Suprapubic skin (tissue), 4 donors: Measurements from ENCODE around the gene FSTL4. TPM values are rescaled to one million over a fixed set of nuclear protein-coding genes. Genes with fewer than 3 reads are reported as not detected.

ENCODE experiments used
- DNase-seq, 2 donors: peaks; one replicate each; pipeline ENCODE4 v3.0.0-alpha.2; 2019; ENCODE audit warnings: low spot score in 2 of 2
- H3K27ac ChIP-seq: fragments of 200-600 bp; sonication (generic); one replicate; pipeline ENCODE4 v1.5.1; 2019
- H3K27me3 ChIP-seq: fragments of 200-600 bp; sonication (generic); one replicate; pipeline ENCODE4 v1.5.1; 2019
- H3K36me3 ChIP-seq: fragments of 200-600 bp; sonication (generic); one replicate; pipeline ENCODE4 v1.5.1; 2019
- H3K4me1 ChIP-seq: fragments of 200-600 bp; sonication (generic); one replicate; pipeline ENCODE4 v1.5.1; 2019
- H3K4me3 ChIP-seq: fragments of 200-600 bp; sonication (generic); one replicate; pipeline ENCODE4 v1.5.1; 2019; ENCODE audit warnings: mild to moderate bottlenecking
- H3K9me3 ChIP-seq: fragments of 200-600 bp; sonication (generic); one replicate; pipeline ENCODE4 v1.5.1; 2019
- EP300 ChIP-seq: sonication (generic); formaldehyde crosslinking; IDR thresholded peaks from one replicate; pipeline ENCODE4 v1.6.1; 2017; ENCODE audit warnings: antibody characterized with exemption
- POLR2A ChIP-seq, 2 donors: fragments of 450-650 bp; IDR thresholded peaks; one replicate each; pipeline ENCODE4 v1.6.1; 2017; ENCODE audit warnings: antibody characterized with exemption in 2 of 2, mild to moderate bottlenecking in 2 of 2, moderate library complexity in 2 of 2
- POLR2AphosphoS5 ChIP-seq, 3 donors: sonication (generic); formaldehyde crosslinking; IDR thresholded peaks; one replicate each; pipeline ENCODE4 v1.6.1; 2017; ENCODE audit warnings: antibody characterized with exemption in 3 of 3
- WGBS: methylation state at CpG from one replicate; pipeline ENCODE4 v1.1.5; 2018; 5-methylcytosine and 5-hydroxymethylcytosine counted together
- total RNA-seq, 4 donors: library from RNA; depleted of rRNA; stranded (reverse); fragments of >200 nt; gene quantifications; one replicate each; pipeline ENCODE4 v1.1.0, GENCODE V29; 2016
- TF ChIP-seq, protein P1 (sequence below), 2 donors: fragments of 200-600 bp in 1 of 2; fragments of 450-650 bp in 1 of 2; sonication (generic) in 1 of 2; IDR thresholded peaks; one replicate each; pipeline ENCODE4 v1.5.1; 2016 to 2019; ENCODE audit warnings: antibody characterized with exemption in 2 of 2, mild to moderate bottlenecking in 1 of 2, moderate library complexity in 1 of 2

FSTL4 gene
- 1 to 10 TPM; 2.3 to 6.4 (median 5.8) TPM for total RNA-seq

DNA sequence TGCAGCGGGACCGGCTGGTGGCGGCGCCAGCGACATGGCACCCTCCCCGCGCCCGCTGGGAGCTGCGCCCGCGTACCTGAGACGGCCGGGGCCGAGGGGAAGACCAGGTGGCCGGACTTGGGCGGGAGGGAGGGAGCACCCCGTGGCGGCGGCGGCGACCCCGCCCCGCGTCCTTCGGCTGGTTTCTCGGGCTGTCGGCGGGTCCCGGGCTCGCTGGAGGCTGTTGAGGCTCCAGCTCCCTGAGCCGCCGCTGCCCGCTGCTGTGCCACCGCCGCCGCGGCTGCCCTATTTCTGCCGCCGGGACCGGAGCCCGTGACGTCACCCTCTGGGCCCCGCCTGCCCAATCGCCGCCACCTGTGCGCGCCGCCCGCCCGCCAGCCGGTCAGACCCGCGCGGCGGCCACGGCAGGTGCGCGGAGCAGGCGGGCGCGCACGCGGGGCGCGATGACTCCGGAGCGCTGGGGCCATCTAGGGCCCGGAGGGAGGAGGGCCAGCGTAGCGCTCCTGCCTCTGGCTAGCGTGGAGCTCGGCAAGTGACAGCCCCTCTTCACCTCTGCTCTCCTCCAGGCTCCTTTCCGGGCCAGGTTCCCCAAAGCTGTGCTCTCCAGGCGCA lies at the start of gene FSTL4:
Gene FSTL4, minus strand, starts transcription at position 293 of the 612 bp plus-strand sequence.
- Histone ChIP-seq H3K27ac (no peak within 1 kb of the TSS), H3K27me3 (peaks cover 48% of the 10 kb centered on the region), H3K4me1 (peaks cover 17% of the 10 kb centered on the region), H3K4me3 (peak within 1 kb of the TSS; percentile 57), H3K9me3 (no peaks in the 10 kb centered on the region), H3K36me3 (no peaks in the 10 kb centered on the region)
- WGBS: no CpG with 5 or more reads among the region's 74 CpGs
- DNase-seq: no peak
- TF ChIP-seq EP300: no peak
- TF ChIP-seq POLR2A (IDR thresholded peaks at IDR 0.05): no peak
- TF ChIP-seq, protein P1, sequence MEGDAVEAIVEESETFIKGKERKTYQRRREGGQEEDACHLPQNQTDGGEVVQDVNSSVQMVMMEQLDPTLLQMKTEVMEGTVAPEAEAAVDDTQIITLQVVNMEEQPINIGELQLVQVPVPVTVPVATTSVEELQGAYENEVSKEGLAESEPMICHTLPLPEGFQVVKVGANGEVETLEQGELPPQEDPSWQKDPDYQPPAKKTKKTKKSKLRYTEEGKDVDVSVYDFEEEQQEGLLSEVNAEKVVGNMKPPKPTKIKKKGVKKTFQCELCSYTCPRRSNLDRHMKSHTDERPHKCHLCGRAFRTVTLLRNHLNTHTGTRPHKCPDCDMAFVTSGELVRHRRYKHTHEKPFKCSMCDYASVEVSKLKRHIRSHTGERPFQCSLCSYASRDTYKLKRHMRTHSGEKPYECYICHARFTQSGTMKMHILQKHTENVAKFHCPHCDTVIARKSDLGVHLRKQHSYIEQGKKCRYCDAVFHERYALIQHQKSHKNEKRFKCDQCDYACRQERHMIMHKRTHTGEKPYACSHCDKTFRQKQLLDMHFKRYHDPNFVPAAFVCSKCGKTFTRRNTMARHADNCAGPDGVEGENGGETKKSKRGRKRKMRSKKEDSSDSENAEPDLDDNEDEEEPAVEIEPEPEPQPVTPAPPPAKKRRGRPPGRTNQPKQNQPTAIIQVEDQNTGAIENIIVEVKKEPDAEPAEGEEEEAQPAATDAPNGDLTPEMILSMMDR (IDR thresholded peaks at IDR 0.05): no peak
- TF ChIP-seq POLR2AphosphoS5 (IDR thresholded peaks at IDR 0.05): no peak

GRCh38 chr5:133661389-133661788 lies 49.0 kb upstream of the FSTL4 start:
- no peak for DNase-seq
- Histone ChIP-seq H3K9me3 (no peaks in the 10 kb centered on the region), H3K27me3 (no peaks in the 10 kb centered on the region), H3K27ac (no peak overlapping the region), H3K4me3 (no peak overlapping the region), H3K36me3 (no peaks in the 10 kb centered on the region), H3K4me1 (no peaks in the 10 kb centered on the region)
- TF ChIP-seq EP300: no peak
- TF ChIP-seq, protein P1 (IDR thresholded peaks at IDR 0.05): no peak
- WGBS: 98% methylated on average over 2 of the region's 2 CpGs

GRCh38 chr5:133658327-133658726 lies 46.0 kb upstream of the FSTL4 start:
- TF ChIP-seq, protein P1 (IDR thresholded peaks at IDR 0.05): no peak
- no peak for TF ChIP-seq POLR2AphosphoS5 (IDR thresholded peaks at IDR 0.05)
- TF ChIP-seq EP300: no peak
- TF ChIP-seq POLR2A (IDR thresholded peaks at IDR 0.05): no peak
- Histone ChIP-seq H3K27ac (no peak overlapping the region), H3K4me3 (no peak overlapping the region), H3K27me3 (no peaks in the 10 kb centered on the region), H3K36me3 (no peaks in the 10 kb centered on the region), H3K9me3 (no peaks in the 10 kb centered on the region), H3K4me1 (no peaks in the 10 kb centered on the region)
- no peak for DNase-seq
- 83% methylated on average over 1 of the region's 1 CpG for WGBS

DNA sequence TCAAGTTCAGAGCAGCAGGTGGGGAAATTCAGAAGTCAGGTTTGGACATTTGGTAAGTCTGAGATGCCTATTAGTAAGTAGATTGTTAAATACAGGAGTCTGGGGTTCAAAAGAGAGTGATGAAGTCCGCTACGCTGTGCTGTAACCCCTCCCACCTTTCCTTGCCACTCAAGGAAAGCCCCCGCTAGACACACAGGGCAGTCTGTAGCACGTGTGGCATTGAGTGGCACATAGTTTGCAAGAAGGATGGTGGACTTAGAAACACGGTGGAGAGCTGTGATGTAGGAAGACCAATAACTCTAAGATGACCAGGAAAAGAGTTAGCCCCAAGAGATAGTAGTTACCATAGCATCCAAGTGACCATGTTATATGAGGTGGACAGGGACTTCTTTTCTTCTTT lies 44.7 kb upstream of the FSTL4 start:
- TF ChIP-seq POLR2A (IDR thresholded peaks at IDR 0.05): no peak
- TF ChIP-seq EP300: no peak
- no peak for TF ChIP-seq POLR2AphosphoS5 (IDR thresholded peaks at IDR 0.05)
- TF ChIP-seq, protein P1 (IDR thresholded peaks at IDR 0.05): no peak
- H3K4me1 ChIP-seq: no peaks in the 10 kb centered on the region
- no peaks in the 10 kb centered on the region for H3K9me3 ChIP-seq
- no peaks in the 10 kb centered on the region for H3K36me3 ChIP-seq
- DNase-seq: no peak
- WGBS: 87% methylated on average over 5 of the region's 5 CpGs
- H3K4me3 ChIP-seq: no peak overlapping the region
- no peak overlapping the region for H3K27ac ChIP-seq
- H3K27me3 ChIP-seq: no peaks in the 10 kb centered on the region

DNA sequence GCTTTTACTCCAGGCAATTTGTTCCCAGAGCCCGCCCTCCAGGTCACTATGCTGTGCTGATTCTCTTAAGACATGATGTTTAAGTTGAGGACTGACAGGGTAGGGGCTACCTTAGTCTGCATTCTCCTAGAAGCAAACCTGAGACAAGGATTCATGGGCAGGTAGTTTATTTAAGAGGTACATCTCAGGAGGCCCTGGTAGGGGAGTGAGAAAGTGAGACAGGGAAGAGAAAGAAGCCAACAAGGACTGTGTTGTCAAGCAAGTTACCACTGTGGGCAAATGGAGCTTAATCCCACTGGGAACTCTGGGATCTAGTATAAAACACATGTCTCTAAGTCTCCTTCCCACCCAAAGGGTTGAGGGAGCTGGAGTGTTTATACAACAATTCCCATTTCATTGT lies 43.6 kb upstream of the FSTL4 start:
- H3K36me3 ChIP-seq: no peaks in the 10 kb centered on the region
- no peak overlapping the region for H3K27ac ChIP-seq
- H3K4me1 ChIP-seq: no peaks in the 10 kb centered on the region
- no peaks in the 10 kb centered on the region for H3K9me3 ChIP-seq
- TF ChIP-seq, protein P1 (IDR thresholded peaks at IDR 0.05): no peak
- TF ChIP-seq POLR2A (IDR thresholded peaks at IDR 0.05) (no peak), EP300 (no peak), POLR2AphosphoS5 (IDR thresholded peaks at IDR 0.05) (no peak)
- 92% methylated on average over 1 of the region's 1 CpG for WGBS
- DNase-seq: no peak
- no peaks in the 10 kb centered on the region for H3K27me3 ChIP-seq
- H3K4me3 ChIP-seq: no peak overlapping the region
